ENCODE measurements around the gene ZNF80. TPM values are rescaled to one million over a fixed set of nuclear protein-coding genes. Genes with fewer than 3 reads are reported as not detected.

Gene ZNF80
- total RNA-seq, 1 experiment from 2014 or later: not detected

- peaks cover 11% of the 10 kb centered on the region for H3K27me3 Mint-ChIP-seq (ENCODE audit: insufficient read depth, unreplicated experiment)
- no peak overlapping the region for H3K27ac Mint-ChIP-seq (ENCODE audit: low read depth, unreplicated experiment)
- H3K4me1 Mint-ChIP-seq (ENCODE audit: insufficient read depth, unreplicated experiment): peaks cover 6% of the 10 kb centered on the region
- no peaks in the 10 kb centered on the region for H3K36me3 Mint-ChIP-seq (ENCODE audit: insufficient read depth, unreplicated experiment)
- H3K9me3 Mint-ChIP-seq (ENCODE audit: unreplicated experiment): peaks cover 5% of the 10 kb centered on the region
- intact Hi-C loops (cut with micrococcal nuclease): no loop called here
- ChIA-PET CTCF (no interaction called here), POLR2A (no interaction called here)
- DNase-seq (ENCODE audit: unreplicated experiment): no peak
- H3K4me3 Mint-ChIP-seq (ENCODE audit: unreplicated experiment): no peak overlapping the region
- no peak for TF ChIP-seq CTCF (IDR thresholded peaks at IDR 0.05; ENCODE audit: unreplicated experiment)
- no TSS peak for BruUV-seq (replicated peaks)
These were observed 15.5 kb downstream of the ZNF80 start for GRCh38 chr3:114221881-114222264.

- no peaks in the 10 kb centered on the region for H3K36me3 Mint-ChIP-seq (ENCODE audit: insufficient read depth, unreplicated experiment)
- TF ChIP-seq CTCF (IDR thresholded peaks at IDR 0.05; ENCODE audit: unreplicated experiment): no peak
- peaks cover 3% of the 10 kb centered on the region for H3K4me1 Mint-ChIP-seq (ENCODE audit: insufficient read depth, unreplicated experiment)
- DNase-seq (ENCODE audit: unreplicated experiment): no peak
- ChIA-PET CTCF (interaction anchor here (0.7 kb wide), 1 partner anchor 126 kb away, joined by 3 read pairs; no protein-coding TSS in a partner anchor), POLR2A (no interaction called here)
- peaks cover 5% of the 10 kb centered on the region for H3K9me3 Mint-ChIP-seq (ENCODE audit: unreplicated experiment)
- BruUV-seq (replicated peaks): no TSS peak
- peaks cover 11% of the 10 kb centered on the region for H3K27me3 Mint-ChIP-seq (ENCODE audit: insufficient read depth, unreplicated experiment)
- no peak overlapping the region for H3K4me3 Mint-ChIP-seq (ENCODE audit: unreplicated experiment)
- intact Hi-C loops (cut with micrococcal nuclease): no loop called here
- no peak overlapping the region for H3K27ac Mint-ChIP-seq (ENCODE audit: low read depth, unreplicated experiment)
These were observed 16.1 kb downstream of the ZNF80 start for GRCh38 chr3:114221165-114221880.

GRCh38 chr3:114219741-114220140 lies 17.6 kb downstream of the ZNF80 start:
- H3K9me3 Mint-ChIP-seq (ENCODE audit: unreplicated experiment): no peaks in the 10 kb centered on the region
- no peak overlapping the region for H3K4me3 Mint-ChIP-seq (ENCODE audit: unreplicated experiment)
- intact Hi-C loops (cut with micrococcal nuclease): no loop called here
- H3K4me1 Mint-ChIP-seq (ENCODE audit: insufficient read depth, unreplicated experiment): no peaks in the 10 kb centered on the region
- no TSS peak for BruUV-seq (replicated peaks)
- H3K27ac Mint-ChIP-seq (ENCODE audit: low read depth, unreplicated experiment): no peak overlapping the region
- ChIA-PET CTCF (no interaction called here), POLR2A (no interaction called here)
- DNase-seq (ENCODE audit: unreplicated experiment): no peak
- H3K36me3 Mint-ChIP-seq (ENCODE audit: insufficient read depth, unreplicated experiment): no peaks in the 10 kb centered on the region
- TF ChIP-seq CTCF (IDR thresholded peaks at IDR 0.05; ENCODE audit: unreplicated experiment): no peak
- peaks cover 11% of the 10 kb centered on the region for H3K27me3 Mint-ChIP-seq (ENCODE audit: insufficient read depth, unreplicated experiment)

GRCh38 chr3:114218578-114219185 lies 18.7 kb downstream of the ZNF80 start:
- H3K27me3 Mint-ChIP-seq (ENCODE audit: insufficient read depth, unreplicated experiment): peaks cover 11% of the 10 kb centered on the region
- no peaks in the 10 kb centered on the region for H3K9me3 Mint-ChIP-seq (ENCODE audit: unreplicated experiment)
- TF ChIP-seq CTCF (IDR thresholded peaks at IDR 0.05; ENCODE audit: unreplicated experiment): no peak

More at GRCh38 chr3:114218578-114219185, 18.7 kb downstream of the ZNF80 start:
- no peak overlapping the region for H3K4me3 Mint-ChIP-seq (ENCODE audit: unreplicated experiment)
- no peaks in the 10 kb centered on the region for H3K4me1 Mint-ChIP-seq (ENCODE audit: insufficient read depth, unreplicated experiment)
- no TSS peak for BruUV-seq (replicated peaks)
- no peak for DNase-seq (ENCODE audit: unreplicated experiment)
- CTCF ChIA-PET: no interaction called here
- H3K36me3 Mint-ChIP-seq (ENCODE audit: insufficient read depth, unreplicated experiment): no peaks in the 10 kb centered on the region
- POLR2A ChIA-PET: no interaction called here
- intact Hi-C loops (cut with micrococcal nuclease): no loop called here
- no peak overlapping the region for H3K27ac Mint-ChIP-seq (ENCODE audit: low read depth, unreplicated experiment)
